Tibial nerve (tissue), 4 donors: ENCODE results near the gene STMN3. TPM values are rescaled to one million over a fixed set of nuclear protein-coding genes. Genes with fewer than 3 reads are reported as not detected.

ENCODE experiments used
- DNase-seq, 2 donors: peaks; one replicate each; pipeline ENCODE4 v3.0.0-alpha.2; 2019; ENCODE audit warnings: low spot score in 2 of 2
- H3K27ac ChIP-seq, 4 donors: fragments of 200-600 bp; sonication (generic) in 3 of 4; one replicate each; pipeline ENCODE4 v1.5.1; 2017 to 2019; ENCODE audit warnings: mild to moderate bottlenecking in 1 of 4
- H3K27me3 ChIP-seq, 2 donors: fragments of 200-600 bp; sonication (generic) in 1 of 2; one replicate each; pipeline versions ENCODE4 v1.5.1 to v1.6.0; 2017 to 2019
- H3K36me3 ChIP-seq, 3 donors: fragments of 200-600 bp; sonication (generic); one replicate each; pipeline ENCODE4 v1.5.1; 2018 to 2019
- H3K4me1 ChIP-seq, 4 donors: fragments of 200-600 bp; sonication (generic) in 3 of 4; one replicate each; pipeline ENCODE4 v1.5.1; 2017 to 2019
- H3K4me3 ChIP-seq, 4 donors: fragments of 200-600 bp; sonication (generic) in 3 of 4; one replicate each; pipeline ENCODE4 v1.5.1; 2017 to 2019; ENCODE audit warnings: mild to moderate bottlenecking in 1 of 4, moderate library complexity in 1 of 4
- H3K9me3 ChIP-seq, 4 donors: fragments of 200-600 bp; sonication (generic) in 3 of 4; one replicate each; pipeline ENCODE4 v1.5.1; 2017 to 2019
- EP300 ChIP-seq, 2 donors: sonication (generic); formaldehyde crosslinking; IDR thresholded peaks; one replicate each; pipeline ENCODE4 v1.6.1; 2017; ENCODE audit warnings: antibody characterized with exemption in 2 of 2, mild to moderate bottlenecking in 1 of 2
- POLR2A ChIP-seq, 2 donors: fragments of 450-650 bp; IDR thresholded peaks; one replicate each; pipeline ENCODE4 v1.6.1; 2017; ENCODE audit warnings: antibody characterized with exemption in 2 of 2, mild to moderate bottlenecking in 2 of 2, moderate library complexity in 2 of 2
- WGBS, 2 donors: methylation state at CpG; one replicate each; pipeline ENCODE4 v1.1.5; 2018; 5-methylcytosine and 5-hydroxymethylcytosine counted together
- total RNA-seq, 4 donors: library from RNA; depleted of rRNA; stranded (reverse); fragments of >200 nt; gene quantifications; one replicate each; pipeline ENCODE4 v1.1.0, GENCODE V29; 2016
- TF ChIP-seq, protein P1 (sequence below), 5 experiments: fragments of 200-600 bp in 3 of 5; fragments of 450-650 bp in 2 of 5; sonication (generic) in 3 of 5; IDR thresholded peaks; one replicate each; pipeline ENCODE4 v1.5.1; 2016 to 2019; ENCODE audit warnings: antibody characterized with exemption in 5 of 5, mild to moderate bottlenecking in 3 of 5, moderate library complexity in 2 of 5

STMN3 gene
- 10 to 100 TPM; 12.3 to 26.4 (median 15.5) TPM for total RNA-seq

GRCh38 chr20:63653041-63653973, at the start of gene STMN3:
STMN3 (minus strand) TSS chr20:63653424; CDS start chr20:63653345, 79 bp downstream.
- H3K27me3 ChIP-seq: no peaks in the 10 kb centered on the region
- H3K4me1 ChIP-seq: peaks cover 0 to 42% (median 23%) of the 10 kb centered on the region in 4 donors
- H3K36me3 ChIP-seq: no peaks in the 10 kb centered on the region
- peak in 1 of 2 donors; percentile 72 for TF ChIP-seq EP300 (IDR thresholded peaks at IDR 0.05)
- TF ChIP-seq POLR2A (IDR thresholded peaks at IDR 0.05): peak in 1 of 2 donors; percentile 15
- TF ChIP-seq, protein P1, sequence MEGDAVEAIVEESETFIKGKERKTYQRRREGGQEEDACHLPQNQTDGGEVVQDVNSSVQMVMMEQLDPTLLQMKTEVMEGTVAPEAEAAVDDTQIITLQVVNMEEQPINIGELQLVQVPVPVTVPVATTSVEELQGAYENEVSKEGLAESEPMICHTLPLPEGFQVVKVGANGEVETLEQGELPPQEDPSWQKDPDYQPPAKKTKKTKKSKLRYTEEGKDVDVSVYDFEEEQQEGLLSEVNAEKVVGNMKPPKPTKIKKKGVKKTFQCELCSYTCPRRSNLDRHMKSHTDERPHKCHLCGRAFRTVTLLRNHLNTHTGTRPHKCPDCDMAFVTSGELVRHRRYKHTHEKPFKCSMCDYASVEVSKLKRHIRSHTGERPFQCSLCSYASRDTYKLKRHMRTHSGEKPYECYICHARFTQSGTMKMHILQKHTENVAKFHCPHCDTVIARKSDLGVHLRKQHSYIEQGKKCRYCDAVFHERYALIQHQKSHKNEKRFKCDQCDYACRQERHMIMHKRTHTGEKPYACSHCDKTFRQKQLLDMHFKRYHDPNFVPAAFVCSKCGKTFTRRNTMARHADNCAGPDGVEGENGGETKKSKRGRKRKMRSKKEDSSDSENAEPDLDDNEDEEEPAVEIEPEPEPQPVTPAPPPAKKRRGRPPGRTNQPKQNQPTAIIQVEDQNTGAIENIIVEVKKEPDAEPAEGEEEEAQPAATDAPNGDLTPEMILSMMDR (IDR thresholded peaks at IDR 0.05): no peak
- peak; percentile 74 to 78 for DNase-seq
- peak within 1 kb of the TSS; percentile 38 to 73 (median 62) for H3K4me3 ChIP-seq
- 1% methylated on average over 18 to 46 of the region's 73 CpGs for WGBS, 2 donors
- peak within 1 kb of the TSS in 3 of 4 donors; percentile 17 to 81 (median 78) for H3K27ac ChIP-seq
- H3K9me3 ChIP-seq: no peaks in the 10 kb centered on the region

DNA sequence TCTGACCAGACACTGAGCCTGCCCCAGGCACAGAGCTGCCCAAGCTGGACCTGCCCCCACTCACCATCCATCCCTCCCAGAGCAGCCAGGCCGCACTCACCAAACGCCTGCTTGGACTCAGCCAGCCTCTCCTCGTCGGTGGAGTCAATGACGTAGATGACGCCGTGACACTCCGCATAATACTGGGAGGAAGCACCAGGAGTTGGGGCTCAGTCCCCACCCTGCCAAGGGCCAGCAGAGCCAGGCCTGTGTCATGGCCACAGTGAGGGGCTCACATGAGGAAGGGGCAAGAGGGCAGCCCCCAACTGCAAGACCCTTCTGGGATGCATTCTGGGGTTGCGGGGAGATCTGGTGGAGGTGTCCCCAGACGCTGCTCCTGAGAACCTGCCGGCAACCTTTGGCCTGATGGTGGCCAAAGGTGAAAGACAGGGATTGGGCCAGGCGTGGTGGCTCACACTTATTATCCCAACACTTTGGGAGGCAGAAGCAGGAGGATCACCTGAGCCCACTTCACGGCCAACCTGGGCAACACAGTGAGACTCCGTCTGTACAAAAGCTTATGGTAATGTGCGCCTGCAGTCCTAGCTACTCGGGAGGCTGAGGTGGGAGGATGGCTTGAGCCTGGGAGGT, 48.9 kb upstream of the STMN3 start:
- TF ChIP-seq POLR2A (IDR thresholded peaks at IDR 0.05) (no peak), EP300 (IDR thresholded peaks at IDR 0.05) (no peak)
- TF ChIP-seq, protein P1 (IDR thresholded peaks at IDR 0.05): no peak
- no peak for DNase-seq
- no peak overlapping the region for H3K27ac ChIP-seq
- H3K4me1 ChIP-seq: peaks cover 0 to 48% (median 30%) of the 10 kb centered on the region in 4 donors
- WGBS, 2 donors: 87 to 91% methylated on average over 16 of the region's 16 CpGs
- H3K9me3 ChIP-seq: no peaks in the 10 kb centered on the region
- H3K4me3 ChIP-seq: no peak overlapping the region
- H3K36me3 ChIP-seq: peaks cover 0 to 73% (median 0%) of the 10 kb centered on the region in 3 donors
- no peaks in the 10 kb centered on the region for H3K27me3 ChIP-seq

DNA sequence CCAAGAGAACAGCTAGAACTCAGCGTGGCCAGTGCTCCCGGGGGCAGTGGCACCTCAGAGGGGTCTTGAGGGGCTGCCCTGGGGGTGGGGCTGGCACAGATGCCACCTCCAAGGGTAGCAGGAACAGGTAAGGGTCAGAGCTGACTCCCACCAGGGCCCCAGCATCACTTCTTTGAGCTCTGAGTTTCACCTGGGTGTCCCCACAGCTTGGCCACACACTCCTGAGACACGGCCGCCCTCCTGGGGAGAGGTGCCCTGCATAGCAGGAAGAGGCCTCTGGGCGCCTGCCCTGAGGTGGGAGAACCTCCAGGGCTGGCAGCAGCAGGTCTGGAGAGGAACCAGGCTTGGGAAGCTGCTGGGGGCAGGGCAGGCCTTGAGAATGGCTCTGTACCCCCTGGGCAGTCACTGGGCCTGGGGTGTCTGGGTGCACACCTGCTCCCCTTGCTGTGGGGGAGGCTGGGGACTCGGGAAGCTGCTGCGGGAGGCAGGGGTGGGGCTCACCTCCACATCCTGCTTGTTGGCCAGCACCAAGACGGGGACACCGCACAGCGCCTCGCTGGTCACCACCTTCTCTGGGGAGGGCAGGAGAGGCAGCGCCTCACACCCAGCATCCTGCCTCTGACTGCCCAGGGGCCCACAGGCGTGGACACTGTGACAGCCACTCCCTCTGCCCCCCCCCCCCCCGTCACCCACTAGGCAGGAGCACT, 48.3 kb upstream of the STMN3 start:
- peak in 1 of 2 donors; percentile 4 for DNase-seq
- Histone ChIP-seq H3K27me3 (no peaks in the 10 kb centered on the region), H3K4me3 (no peak overlapping the region), H3K9me3 (no peaks in the 10 kb centered on the region), H3K36me3 (peaks cover 0 to 79% (median 0%) of the 10 kb centered on the region in 3 donors), H3K4me1 (peaks cover 0 to 48% (median 31%) of the 10 kb centered on the region in 4 donors), H3K27ac (peak overlapping the region in 1 of 4 donors; percentile 43)
- TF ChIP-seq POLR2A (IDR thresholded peaks at IDR 0.05): no peak
- TF ChIP-seq EP300 (IDR thresholded peaks at IDR 0.05): no peak
- TF ChIP-seq, protein P1 (IDR thresholded peaks at IDR 0.05): no peak
- WGBS, 2 donors: 73 to 77% methylated on average over 8 to 10 of the region's 14 CpGs

- 68 to 75% methylated on average over 5 of the region's 5 CpGs for WGBS, 2 donors
- H3K4me1 ChIP-seq: peaks cover 0 to 48% (median 30%) of the 10 kb centered on the region in 4 donors
- TF ChIP-seq POLR2A (IDR thresholded peaks at IDR 0.05): no peak
- TF ChIP-seq, protein P1 (IDR thresholded peaks at IDR 0.05): no peak
- TF ChIP-seq EP300 (IDR thresholded peaks at IDR 0.05): no peak
- peaks cover 0 to 74% (median 0%) of the 10 kb centered on the region in 3 donors for H3K36me3 ChIP-seq
- H3K27ac ChIP-seq: peak overlapping the region in 1 of 4 donors; percentile 43
- H3K4me3 ChIP-seq: no peak overlapping the region
- no peaks in the 10 kb centered on the region for H3K9me3 ChIP-seq
- H3K27me3 ChIP-seq: no peaks in the 10 kb centered on the region
- DNase-seq: no peak
These were observed 47.8 kb upstream of the STMN3 start for GRCh38 chr20:63701051-63701328.
